Endothelial cell of umbilical vein (primary cell): ENCODE measurements around the gene CTIF. TPM values are rescaled to one million over a fixed set of nuclear protein-coding genes. Genes with fewer than 3 reads are reported as not detected.

Experiments
- BruUV-seq: library from RNA; stranded (reverse); fragments of 400-500 nt; replicated peaks from 2 replicates; lab custom pipeline; 2021; lab: Mats Ljungman, UMichigan
- CTCF ChIA-PET: fragments of 300-600, 350-600 bp; sonication (Branson Sonifier 250); formaldehyde crosslinking; loops from one replicate; lab custom pipeline; 2021; ENCODE audit warnings: antibody characterized with exemption, inconsistent platforms; lab: Charles Lee
- POLR2A ChIA-PET: fragments of 300-600, 350-600 bp; sonication (Branson Sonifier 250); formaldehyde crosslinking; loops from one replicate; lab custom pipeline; 2021; ENCODE audit warnings: antibody characterized with exemption, inconsistent platforms; lab: Charles Lee
- DNase-seq: peaks from one replicate; pipeline ENCODE4 v3.0.0-alpha.2; 2011; ENCODE audit warnings: low read depth, low spot score
- FAIRE-seq: peaks from 2 replicates; lab custom pipeline; 2011; peaks lifted over from hg19 to GRCh38; lab: Jason Lieb, UNC
- H2AFZ ChIP-seq: 2 replicates; pipeline ENCODE4 v1.6.0; 2012; ENCODE audit warnings: low read depth, low read length, control low read depth, inconsistent platforms
- H3K27ac ChIP-seq: 2 replicates; pipeline ENCODE4 v1.5.1; 2011; ENCODE audit warnings: low read depth, mild to moderate bottlenecking, control low read depth, low read length, moderate library complexity; ENCODE audit not compliant: insufficient read depth
- H3K27me3 ChIP-seq, 2 experiments: 2 replicates each; pipeline versions ENCODE4 v1.6.0 to v1.6.1; 2011; ENCODE audit warnings: low read length in 2 of 2, mixed read lengths in 1 of 2; ENCODE audit not compliant: control insufficient read depth in 2 of 2, insufficient read depth in 2 of 2
- H3K36me3 ChIP-seq, 2 experiments: 2 replicates in 1 of 2; 3 replicates in 1 of 2; pipeline ENCODE4 v1.5.1; 2011; ENCODE audit warnings: low read length in 2 of 2, mild to moderate bottlenecking in 1 of 2, moderate library complexity in 1 of 2; ENCODE audit not compliant: control insufficient read depth in 2 of 2, insufficient read depth in 2 of 2; ENCODE audit errors: extremely low read depth in 1 of 2
- H3K4me1 ChIP-seq: 3 replicates; pipeline ENCODE4 v1.5.1; 2011; ENCODE audit warnings: mild to moderate bottlenecking, low read length; ENCODE audit not compliant: control insufficient read depth, insufficient read depth; ENCODE audit errors: extremely low read depth
- H3K4me2 ChIP-seq: 2 replicates; pipeline ENCODE4 v1.6.1; 2011; ENCODE audit warnings: low read length, control low read depth, mixed read lengths; ENCODE audit not compliant: insufficient read depth
- H3K4me3 ChIP-seq, 3 experiments: fragments of 200-600 bp in 1 of 3; sonication (generic), shearing (Covaris generic) in 1 of 3; replicated peaks in 1 of 3; 2 replicates each; pipeline ENCODE4 v1.5.1; 2011 to 2016; ENCODE audit warnings: control low read depth in 3 of 3, low read length in 3 of 3, mild to moderate bottlenecking in 2 of 3, inconsistent platforms in 1 of 3, low read depth in 1 of 3, moderate library complexity in 1 of 3; ENCODE audit not compliant: insufficient read depth in 1 of 3
- H3K79me2 ChIP-seq: 2 replicates; pipeline ENCODE4 v1.6.0; 2012; ENCODE audit warnings: low read length, inconsistent platforms; ENCODE audit not compliant: control insufficient read depth, insufficient read depth
- H3K9ac ChIP-seq: replicated peaks from 2 replicates; pipeline ENCODE3; 2011; ENCODE audit warnings: low read length, control low read depth; ENCODE audit not compliant: insufficient read depth; ENCODE audit errors: extremely low read depth
- H3K9me1 ChIP-seq: replicated peaks from 3 replicates; pipeline ENCODE4 v1.6.0; 2011; ENCODE audit warnings: mild to moderate bottlenecking, low read length; ENCODE audit not compliant: control insufficient read depth, insufficient read depth; ENCODE audit errors: extremely low read depth
- H3K9me3 ChIP-seq: replicated peaks from 2 replicates; pipeline ENCODE4 v1.5.1; 2012; ENCODE audit warnings: low read length, inconsistent platforms; ENCODE audit not compliant: control insufficient read depth, insufficient read depth
- H4K20me1 ChIP-seq: replicated peaks from 2 replicates; pipeline ENCODE3; 2011; ENCODE audit warnings: mild to moderate bottlenecking, low read length; ENCODE audit not compliant: control insufficient read depth, insufficient read depth; ENCODE audit errors: extremely low read depth
- CTCF ChIP-seq, 2 donors: IDR thresholded peaks; 1 replicate in 1 of 2; 2 replicates in 1 of 2; pipeline ENCODE4 v1.5.1; 2011; ENCODE audit warnings: low read length in 2 of 2, mild to moderate bottlenecking in 2 of 2, moderate library complexity in 2 of 2, control low read depth in 1 of 2, inconsistent platforms in 1 of 2, low read depth in 1 of 2; ENCODE audit not compliant: insufficient read depth in 1 of 2; ENCODE audit errors: extremely low read depth in 1 of 2
- EZH2 ChIP-seq: IDR thresholded peaks from 2 replicates; pipeline ENCODE4 v1.6.1; 2012; ENCODE audit warnings: borderline replicate concordance, low read depth, mild to moderate bottlenecking, moderate library complexity, low read length, inconsistent platforms; ENCODE audit not compliant: severe bottlenecking
- FOS ChIP-seq: IDR thresholded peaks from 2 replicates; pipeline ENCODE4 v1.6.1; 2011; ENCODE audit warnings: mild to moderate bottlenecking, low read length, moderate library complexity, borderline replicate concordance; ENCODE audit not compliant: insufficient read depth
- GATA2 ChIP-seq: IDR thresholded peaks from 2 replicates; pipeline ENCODE4 v1.7.0; 2011; ENCODE audit warnings: low read depth, mild to moderate bottlenecking, moderate library complexity, mixed read lengths, low read length; ENCODE audit not compliant: insufficient read length, insufficient read depth
- JUN ChIP-seq: IDR thresholded peaks from 2 replicates; pipeline ENCODE4 v1.6.1; 2011; ENCODE audit warnings: borderline replicate concordance, low read depth; ENCODE audit not compliant: insufficient read length, insufficient read depth
- MAX ChIP-seq: IDR thresholded peaks from 2 replicates; pipeline ENCODE4 v1.6.1; 2011; ENCODE audit not compliant: insufficient read depth, insufficient read length
- MYC ChIP-seq: IDR thresholded peaks from one replicate; pipeline ENCODE4 v1.6.1; 2011; ENCODE audit warnings: mild to moderate bottlenecking, low read depth, low read length
- POLR2A ChIP-seq: IDR thresholded peaks from 2 replicates; pipeline ENCODE4 v1.6.1; 2012; ENCODE audit warnings: low read depth, mild to moderate bottlenecking, control low read depth, low read length
- POLR2AphosphoS5 ChIP-seq: IDR thresholded peaks from 2 replicates; pipeline ENCODE4 v1.6.1; 2012; ENCODE audit warnings: low read depth, mild to moderate bottlenecking, control low read depth, low read length, moderate library complexity; ENCODE audit not compliant: insufficient read depth
- dilution Hi-C: fragments of 300-500 bp; cut with MboI; formaldehyde crosslinking; loops from one replicate; pipeline ENCODE4 v1.15.0; 2019; ENCODE audit warnings: low sequenced_read_pairs; ENCODE audit not compliant: extremely low pct_ligation_motif_present
- intact Hi-C: fragments of 100-400 bp; cut with micrococcal nuclease; formaldehyde crosslinking; loops from one replicate; pipeline ENCODE4 v1.10.0; 2022
- polyA plus RNA-seq, 4 experiments: library from polyadenylated mRNA; depleted of rRNA in 3 of 4; stranded (reverse) in 3 of 4; unstranded in 1 of 4; fragments of >200 nt; gene quantifications; 2 replicates each; pipeline versions ENCODE4 v1.2.1 to v1.2.3, GENCODE V29; 2011 to 2012; ENCODE audit warnings: missing spikeins in 1 of 4
- total RNA-seq: library from RNA; stranded (reverse); gene quantifications from 2 replicates; pipeline ENCODE4 v1.2.3, GENCODE V29; 2021

Gene CTIF
- total and polyA plus RNA-seq, 2 donors (not counting 3 experiments of a cell fraction or from before 2014, with no cell fraction given), result 20.9 to 57.7 TPM

GRCh38 chr18:48674758-48675351 is 136.0 kb downstream of the CTIF start:
- ChIA-PET POLR2A (no interaction called here), CTCF (interaction anchor here (0.6 to 3.0 kb wide), 15 partner anchors 37 to 1184 kb away, joined by 3 to 43 read pairs (median 3); no protein-coding TSS in a partner anchor)
- Histone ChIP-seq H2AFZ (no peak overlapping the region), H3K4me1 (peaks cover under 1% of the 10 kb centered on the region), H3K9ac (no peak overlapping the region), H3K27me3 (no peaks in the 10 kb centered on the region), H3K79me2 (no peaks in the 10 kb centered on the region), H3K27ac (no peak overlapping the region), H3K9me1 (no peaks in the 10 kb centered on the region), H3K4me3 (no peak overlapping the region), H3K36me3 (peaks cover 0 to 9% of the 10 kb centered on the region in 2 experiments), H4K20me1 (no peaks in the 10 kb centered on the region), H3K4me2 (no peak overlapping the region), H3K9me3 (no peaks in the 10 kb centered on the region)
- dilution Hi-C loops (no loop called here), intact Hi-C loops (loop anchor here (1.0 to 5.0 kb wide), 9 partner anchors 34 to 772 kb away; no protein-coding TSS in a partner anchor)
- TF ChIP-seq MYC, result no peak
- no peak for TF ChIP-seq POLR2AphosphoS5
- no peak for TF ChIP-seq EZH2
- TF ChIP-seq FOS, result no peak
- TF ChIP-seq JUN, result no peak
- no peak for TF ChIP-seq GATA2
- TF ChIP-seq MAX, result no peak
- no peak for TF ChIP-seq CTCF (IDR thresholded peaks at IDR 0.05; ENCODE audit: extremely low read depth in 1 of 2, insufficient read depth in 1 of 2, low read depth in 1 of 2, low read length in 2 of 2)
- TF ChIP-seq POLR2A, result no peak
- FAIRE-seq, result no peak
- no TSS peak for BruUV-seq
- DNase-seq, result no peak
